Mesendoderm (in vitro differentiated cells): ENCODE measurements around the gene PLPP1.

Experiments used
- DNase-seq: peaks from one replicate; pipeline ENCODE4 v3.0.0; 2013
- H2AK5ac ChIP-seq: 2 replicates; pipeline ENCODE4 v1.6.1; 2013; ENCODE audit warnings: low read length, inconsistent platforms
- H2BK120ac ChIP-seq: 2 replicates; pipeline ENCODE4 v1.6.1; 2013; ENCODE audit warnings: low read depth, mild to moderate bottlenecking, low read length, moderate library complexity, mixed read lengths
- H2BK15ac ChIP-seq: replicated peaks from 2 replicates; pipeline ENCODE4 v1.6.1; 2013; ENCODE audit warnings: low read depth, mild to moderate bottlenecking, moderate library complexity
- H2BK5ac ChIP-seq: 2 replicates; pipeline ENCODE4 v1.6.1; 2013; ENCODE audit warnings: low read length, inconsistent platforms
- H3K18ac ChIP-seq: 2 replicates; pipeline ENCODE4 v1.6.1; 2013; ENCODE audit warnings: mild to moderate bottlenecking, low read length, mixed read lengths
- H3K23ac ChIP-seq: one replicate; pipeline ENCODE4 v1.6.1; 2013; ENCODE audit warnings: low read length
- H3K27ac ChIP-seq: 2 replicates; pipeline ENCODE4 v1.5.1; 2013; ENCODE audit warnings: low read depth, mild to moderate bottlenecking, inconsistent platforms, low read length, moderate library complexity
- H3K27me3 ChIP-seq: 2 replicates; pipeline ENCODE4 v1.6.1; 2013; ENCODE audit warnings: low read length, control low read depth, mild to moderate bottlenecking, inconsistent platforms; ENCODE audit not compliant: insufficient read depth, poor library complexity
- H3K36me3 ChIP-seq: 2 replicates; pipeline ENCODE4 v1.6.1; 2013; ENCODE audit warnings: low read length, inconsistent platforms; ENCODE audit not compliant: control insufficient read depth, insufficient read depth
- H3K4ac ChIP-seq: one replicate; pipeline ENCODE4 v1.6.1; 2013; ENCODE audit warnings: low read depth, mild to moderate bottlenecking, low read length, moderate library complexity
- H3K4me1 ChIP-seq: 2 replicates; pipeline ENCODE4 v1.6.1; 2013; ENCODE audit warnings: low read depth, low read length, inconsistent platforms; ENCODE audit not compliant: control insufficient read depth
- H3K4me2 ChIP-seq: 2 replicates; pipeline ENCODE4 v1.6.1; 2013; ENCODE audit warnings: low read length
- H3K4me3 ChIP-seq: 2 replicates; pipeline ENCODE4 v1.5.1; 2013; ENCODE audit warnings: mild to moderate bottlenecking, low read length
- H3K56ac ChIP-seq: one replicate; pipeline ENCODE4 v1.6.1; 2013; ENCODE audit warnings: low read length
- H3K79me1 ChIP-seq: 2 replicates; pipeline ENCODE4 v1.6.1; 2013; ENCODE audit warnings: low read length, inconsistent platforms
- H3K79me2 ChIP-seq: 2 replicates; pipeline ENCODE4 v1.6.1; 2013; ENCODE audit warnings: mild to moderate bottlenecking, low read length; ENCODE audit not compliant: control insufficient read depth, insufficient read depth
- H3K9ac ChIP-seq: 2 replicates; pipeline ENCODE4 v1.6.1; 2013; ENCODE audit warnings: low read length, inconsistent platforms
- H4K5ac ChIP-seq: one replicate; pipeline ENCODE4 v1.6.1; 2013; ENCODE audit warnings: low read length
- H4K8ac ChIP-seq: one replicate; pipeline ENCODE4 v1.6.1; 2013; ENCODE audit warnings: low read depth, mild to moderate bottlenecking, control low read depth, low read length, moderate library complexity
- WGBS: extraction: QIAGEN DNeasy Blood & Tissue Kit; methylation state at CpG from one replicate; pipeline ENCODE4 v1.1.7; 2013; ENCODE audit warnings: low lambda C conversion rate, missing lambda C conversion rate; ENCODE audit not compliant: insufficient coverage; ENCODE audit errors: extremely low coverage; 5-methylcytosine and 5-hydroxymethylcytosine counted together

PLPP1 gene

DNA sequence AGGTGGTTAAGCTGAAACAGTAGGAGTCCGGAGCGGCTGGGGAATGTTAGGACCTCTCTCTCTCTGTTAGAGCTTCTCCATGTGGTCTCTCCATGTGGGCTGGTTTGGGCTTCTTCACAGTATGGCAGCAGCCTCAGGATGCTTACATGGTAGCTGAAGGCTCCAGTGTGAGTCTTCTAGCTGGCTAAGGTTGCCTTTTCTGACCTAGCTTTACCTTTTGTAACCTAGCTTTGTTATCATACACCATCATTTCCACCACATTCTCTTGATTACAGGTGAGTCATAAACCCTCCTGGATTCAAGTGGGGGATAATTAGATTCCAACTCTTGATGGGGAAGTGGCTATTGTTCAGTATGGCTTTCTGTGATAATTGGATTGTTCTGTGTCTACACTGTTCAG, 128.5 kb downstream of the PLPP1 start:
- H3K4me3 ChIP-seq: no peak overlapping the region
- H3K79me2 ChIP-seq: no peaks in the 10 kb centered on the region
- H3K56ac ChIP-seq: no peak overlapping the region
- H4K8ac ChIP-seq: no peak overlapping the region
- no peak overlapping the region for H3K4me2 ChIP-seq
- H3K9ac ChIP-seq: no peak overlapping the region
- peak; percentile 79 for DNase-seq
- no peak overlapping the region for H2BK5ac ChIP-seq
- peaks cover 2% of the 10 kb centered on the region for H3K36me3 ChIP-seq
- WGBS: no CpG with 5 or more reads among the region's 2 CpGs
- no peak overlapping the region for H3K18ac ChIP-seq
- no peak overlapping the region for H4K5ac ChIP-seq
- H2AK5ac ChIP-seq: no peak overlapping the region
- H3K27me3 ChIP-seq: no peaks in the 10 kb centered on the region
- H2BK15ac ChIP-seq: no peak overlapping the region
- no peak overlapping the region for H2BK120ac ChIP-seq
- no peaks in the 10 kb centered on the region for H3K79me1 ChIP-seq
- no peak overlapping the region for H3K4ac ChIP-seq
- H3K4me1 ChIP-seq: no peaks in the 10 kb centered on the region
- no peak overlapping the region for H3K23ac ChIP-seq
- peak overlapping the region; percentile 11 for H3K27ac ChIP-seq

DNA sequence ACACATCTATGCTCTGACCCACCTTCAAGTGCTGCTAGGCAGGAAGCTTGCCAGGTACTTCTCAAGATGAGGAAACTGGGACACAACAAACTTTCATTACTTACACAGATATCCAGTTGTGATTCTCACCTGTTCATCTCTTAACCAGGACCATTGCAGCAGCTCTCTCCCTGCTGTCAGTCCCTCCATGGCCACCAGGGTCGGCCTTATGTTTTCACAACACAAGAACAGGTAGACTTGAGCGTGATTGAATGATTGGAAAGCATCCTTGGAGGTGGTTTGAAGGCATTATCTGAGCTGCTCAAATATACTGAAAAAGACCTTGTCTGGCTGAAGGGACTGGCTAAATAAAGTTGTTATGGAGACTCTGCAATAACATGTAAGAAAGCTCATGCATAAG, 132.6 kb downstream of the PLPP1 start:
- H3K56ac ChIP-seq: no peak overlapping the region
- H3K79me2 ChIP-seq: no peaks in the 10 kb centered on the region
- no peak overlapping the region for H2BK15ac ChIP-seq
- no peak overlapping the region for H3K23ac ChIP-seq
- H3K4ac ChIP-seq: no peak overlapping the region
- H3K18ac ChIP-seq: no peak overlapping the region
- H3K4me2 ChIP-seq: no peak overlapping the region
- DNase-seq: peak; percentile 39
- H3K9ac ChIP-seq: no peak overlapping the region
- no peak overlapping the region for H3K27ac ChIP-seq
- no peak overlapping the region for H2BK120ac ChIP-seq
- H4K8ac ChIP-seq: no peak overlapping the region
- no peak overlapping the region for H2BK5ac ChIP-seq
- H2AK5ac ChIP-seq: no peak overlapping the region
- H3K79me1 ChIP-seq: no peaks in the 10 kb centered on the region
- H4K5ac ChIP-seq: no peak overlapping the region
- H3K36me3 ChIP-seq: peaks cover 2% of the 10 kb centered on the region
- no peak overlapping the region for H3K4me3 ChIP-seq
- no peaks in the 10 kb centered on the region for H3K27me3 ChIP-seq
- WGBS: no CpG with 5 or more reads among the region's 2 CpGs
- H3K4me1 ChIP-seq: no peaks in the 10 kb centered on the region

DNA sequence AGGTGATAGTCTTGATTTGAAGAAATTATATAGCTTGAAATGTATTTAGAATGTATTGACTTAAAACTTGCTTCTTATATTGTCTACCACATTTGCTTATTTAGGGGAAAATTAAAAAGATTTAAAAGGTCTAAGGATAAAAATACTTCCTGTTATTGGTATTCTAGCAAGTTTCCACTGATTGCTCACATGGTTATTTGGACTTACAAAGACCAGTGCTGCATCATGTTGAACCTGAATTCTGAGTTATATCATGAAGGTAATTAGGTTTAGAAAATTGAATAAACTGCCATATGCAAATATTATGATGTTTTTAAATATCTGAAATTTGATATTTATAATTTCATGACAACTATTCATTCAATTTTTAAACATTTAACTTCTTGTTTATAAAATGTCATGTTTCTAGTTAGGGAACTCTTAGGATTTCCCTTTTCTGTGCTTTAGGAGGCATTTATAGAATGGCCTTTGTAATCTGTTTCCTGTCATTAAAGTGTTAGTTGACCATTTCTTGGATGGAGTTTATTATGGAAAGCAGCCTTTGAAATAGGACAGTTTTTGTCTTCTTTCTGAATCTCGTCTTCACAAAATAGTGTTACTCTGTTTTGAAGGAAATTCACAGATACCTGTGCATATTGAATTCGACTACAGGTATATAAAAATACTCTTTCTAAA, 141.1 kb downstream of the PLPP1 start:
- H2BK120ac ChIP-seq: no peak overlapping the region
- H3K4ac ChIP-seq: no peak overlapping the region
- no peak overlapping the region for H3K9ac ChIP-seq
- H3K23ac ChIP-seq: no peak overlapping the region
- H3K4me2 ChIP-seq: no peak overlapping the region
- H3K18ac ChIP-seq: no peak overlapping the region
- H3K4me1 ChIP-seq: no peaks in the 10 kb centered on the region
- no peak overlapping the region for H2BK5ac ChIP-seq
- H3K4me3 ChIP-seq: no peak overlapping the region
- H2AK5ac ChIP-seq: no peak overlapping the region
- H2BK15ac ChIP-seq: no peak overlapping the region
- H4K5ac ChIP-seq: no peak overlapping the region
- H3K79me2 ChIP-seq: no peaks in the 10 kb centered on the region
- no peaks in the 10 kb centered on the region for H3K36me3 ChIP-seq
- no CpG with 5 or more reads among the region's 2 CpGs for WGBS
- no peaks in the 10 kb centered on the region for H3K79me1 ChIP-seq
- DNase-seq: no peak
- H3K27me3 ChIP-seq: no peaks in the 10 kb centered on the region
- H4K8ac ChIP-seq: no peak overlapping the region
- H3K56ac ChIP-seq: no peak overlapping the region
- H3K27ac ChIP-seq: no peak overlapping the region

DNA sequence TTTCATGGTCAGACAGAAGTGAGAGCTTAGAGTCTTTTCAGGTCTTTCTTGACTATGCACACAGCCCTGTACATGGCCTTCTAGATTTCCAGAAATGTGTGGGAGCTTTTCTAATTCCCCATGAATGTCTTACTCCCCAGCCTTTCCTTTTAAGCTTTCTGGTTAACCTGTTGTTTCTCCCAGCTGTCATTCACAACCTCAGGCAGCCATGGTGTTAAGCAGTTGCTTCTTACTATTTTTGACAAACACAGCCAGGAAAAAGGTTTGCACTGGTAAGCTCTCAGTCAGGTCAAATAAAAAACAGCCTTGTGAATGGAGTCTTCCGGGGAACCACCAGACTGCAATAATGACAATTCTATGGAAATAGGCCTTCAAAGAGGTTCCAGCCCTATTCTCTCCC, 142.1 kb downstream of the PLPP1 start:
- Histone ChIP-seq H3K27me3 (no peaks in the 10 kb centered on the region), H3K4me1 (no peaks in the 10 kb centered on the region), H4K8ac (no peak overlapping the region), H3K4ac (no peak overlapping the region), H3K36me3 (no peaks in the 10 kb centered on the region), H3K79me1 (no peaks in the 10 kb centered on the region), H3K4me2 (no peak overlapping the region), H3K4me3 (no peak overlapping the region), H3K56ac (no peak overlapping the region), H3K9ac (no peak overlapping the region), H3K79me2 (no peaks in the 10 kb centered on the region), H4K5ac (no peak overlapping the region), H3K27ac (no peak overlapping the region), H2BK15ac (no peak overlapping the region), H3K23ac (no peak overlapping the region), H2BK5ac (no peak overlapping the region), H2BK120ac (no peak overlapping the region), H3K18ac (no peak overlapping the region), H2AK5ac (no peak overlapping the region)
- no peak for DNase-seq
- WGBS: no CpG with 5 or more reads among the region's 1 CpG

DNA sequence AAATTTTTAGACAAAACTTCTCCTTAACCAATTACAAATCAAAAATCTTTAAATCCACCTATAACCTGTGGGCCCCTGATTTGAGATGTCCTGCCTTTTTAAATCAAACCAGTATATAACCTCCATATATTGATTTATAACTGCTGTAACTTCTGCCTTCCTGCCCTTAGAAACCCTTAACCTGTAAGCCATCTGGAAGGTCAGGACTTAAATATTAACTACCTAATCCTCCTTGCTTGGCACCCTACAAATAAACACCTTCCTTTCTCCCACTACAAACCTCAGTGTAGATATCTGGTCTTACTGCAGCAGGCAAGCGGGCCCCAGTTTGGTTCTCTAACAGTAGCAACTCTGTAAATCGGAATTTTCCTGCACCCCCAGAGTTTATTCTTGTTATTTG, 143.1 kb downstream of the PLPP1 start:
- no CpG with 5 or more reads among the region's 2 CpGs for WGBS
- H3K4ac ChIP-seq: no peak overlapping the region
- no peak overlapping the region for H2BK5ac ChIP-seq
- H3K4me1 ChIP-seq: no peaks in the 10 kb centered on the region
- no peak overlapping the region for H2BK120ac ChIP-seq
- H4K5ac ChIP-seq: no peak overlapping the region
- H3K9ac ChIP-seq: no peak overlapping the region
- H3K56ac ChIP-seq: no peak overlapping the region
- H3K27me3 ChIP-seq: no peaks in the 10 kb centered on the region
- H3K27ac ChIP-seq: no peak overlapping the region
- no peaks in the 10 kb centered on the region for H3K79me2 ChIP-seq
- no peak overlapping the region for H4K8ac ChIP-seq
- DNase-seq: no peak
- no peak overlapping the region for H3K4me2 ChIP-seq
- H2BK15ac ChIP-seq: no peak overlapping the region
- no peaks in the 10 kb centered on the region for H3K79me1 ChIP-seq
- no peak overlapping the region for H3K23ac ChIP-seq
- H3K4me3 ChIP-seq: no peak overlapping the region
- H3K18ac ChIP-seq: no peak overlapping the region
- H3K36me3 ChIP-seq: no peaks in the 10 kb centered on the region
- H2AK5ac ChIP-seq: no peak overlapping the region

DNA sequence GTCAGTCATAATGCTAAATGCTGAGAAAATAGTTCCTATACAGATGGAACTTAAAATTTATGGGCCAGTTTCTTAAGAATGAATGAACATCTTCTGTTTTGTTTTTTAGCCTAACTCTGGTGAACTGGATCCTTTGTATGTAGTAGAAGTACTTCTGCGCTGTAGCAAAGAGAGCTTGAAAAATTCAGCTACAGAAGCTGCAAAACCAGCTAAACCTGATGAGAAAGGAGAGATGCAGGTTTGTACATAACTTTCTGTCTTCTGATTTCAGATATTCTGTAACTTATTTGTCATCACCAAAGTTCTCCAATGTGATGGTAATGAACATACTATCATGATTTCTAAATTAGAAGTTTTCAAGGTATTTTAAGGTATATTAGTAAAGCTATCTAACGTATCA, 146.9 kb downstream of the PLPP1 start:
- Histone ChIP-seq H2BK5ac (no peak overlapping the region), H3K27ac (no peak overlapping the region), H3K4me1 (peaks cover 2% of the 10 kb centered on the region), H3K79me1 (no peaks in the 10 kb centered on the region), H3K4ac (no peak overlapping the region), H3K27me3 (no peaks in the 10 kb centered on the region), H3K56ac (no peak overlapping the region), H3K18ac (no peak overlapping the region), H4K5ac (no peak overlapping the region), H3K4me3 (no peak overlapping the region), H3K23ac (no peak overlapping the region), H2BK15ac (no peak overlapping the region), H3K79me2 (no peaks in the 10 kb centered on the region), H2AK5ac (no peak overlapping the region), H3K9ac (no peak overlapping the region), H3K36me3 (no peaks in the 10 kb centered on the region), H4K8ac (no peak overlapping the region), H2BK120ac (no peak overlapping the region), H3K4me2 (no peak overlapping the region)
- 100% methylated on average over 1 of the region's 2 CpGs for WGBS
- no peak for DNase-seq
